ENCODE measurements around the gene LRRFIP1. TPM values are rescaled to one million over a fixed set of nuclear protein-coding genes. Genes with fewer than 3 reads are reported as not detected.

Gene LRRFIP1
- total RNA-seq, 4 donors from 2014 or later, result 98.5 to 147 (median 122) TPM

DNA sequence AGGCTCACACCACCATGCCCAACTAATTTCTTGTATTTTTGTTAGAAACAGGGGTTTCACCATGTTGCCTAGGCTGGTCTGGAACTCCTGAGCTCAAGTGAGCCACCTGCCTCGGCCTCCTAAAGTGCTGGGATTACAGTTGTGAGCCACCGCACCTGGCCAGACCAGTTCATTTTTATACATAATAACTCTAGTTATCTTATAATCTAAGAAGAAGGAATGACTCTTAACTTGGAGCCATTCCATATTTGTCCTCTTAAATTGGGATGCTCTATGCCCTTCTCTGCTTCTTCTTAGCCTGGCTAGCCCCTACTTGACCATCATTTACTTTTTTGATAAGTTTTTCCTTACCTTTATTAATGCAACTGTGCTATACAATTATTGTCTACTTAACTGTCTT is 174.1 kb downstream of the LRRFIP1 start:
- Histone ChIP-seq H3K4me1 (no peaks in the 10 kb centered on the region), H3K36me3 (no peaks in the 10 kb centered on the region), H3K9me3 (no peaks in the 10 kb centered on the region), H3K27me3 (no peaks in the 10 kb centered on the region), H3K27ac (no peak overlapping the region), H3K4me3 (no peak overlapping the region)
- TF ChIP-seq POLR2A (IDR thresholded peaks at IDR 0.05) (no peak), POLR2AphosphoS5 (IDR thresholded peaks at IDR 0.05) (no peak), EP300 (IDR thresholded peaks at IDR 0.05; ENCODE audit: low read depth) (no peak)
- TF ChIP-seq, protein P1, sequence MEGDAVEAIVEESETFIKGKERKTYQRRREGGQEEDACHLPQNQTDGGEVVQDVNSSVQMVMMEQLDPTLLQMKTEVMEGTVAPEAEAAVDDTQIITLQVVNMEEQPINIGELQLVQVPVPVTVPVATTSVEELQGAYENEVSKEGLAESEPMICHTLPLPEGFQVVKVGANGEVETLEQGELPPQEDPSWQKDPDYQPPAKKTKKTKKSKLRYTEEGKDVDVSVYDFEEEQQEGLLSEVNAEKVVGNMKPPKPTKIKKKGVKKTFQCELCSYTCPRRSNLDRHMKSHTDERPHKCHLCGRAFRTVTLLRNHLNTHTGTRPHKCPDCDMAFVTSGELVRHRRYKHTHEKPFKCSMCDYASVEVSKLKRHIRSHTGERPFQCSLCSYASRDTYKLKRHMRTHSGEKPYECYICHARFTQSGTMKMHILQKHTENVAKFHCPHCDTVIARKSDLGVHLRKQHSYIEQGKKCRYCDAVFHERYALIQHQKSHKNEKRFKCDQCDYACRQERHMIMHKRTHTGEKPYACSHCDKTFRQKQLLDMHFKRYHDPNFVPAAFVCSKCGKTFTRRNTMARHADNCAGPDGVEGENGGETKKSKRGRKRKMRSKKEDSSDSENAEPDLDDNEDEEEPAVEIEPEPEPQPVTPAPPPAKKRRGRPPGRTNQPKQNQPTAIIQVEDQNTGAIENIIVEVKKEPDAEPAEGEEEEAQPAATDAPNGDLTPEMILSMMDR (IDR thresholded peaks at IDR 0.05), result no peak
- WGBS, 2 donors (ENCODE audit: low coverage in 1 of 2), result 72% methylated on average over 2 of the region's 2 CpGs; no CpG with 5 or more reads in 1 of the 2 donors
- intact Hi-C loops (cut with DNase I; ENCODE audit: low total_unique reads), result no loop called here
- in situ Hi-C loops (cut with MboI; ENCODE audit: low pct_ligation_motif_present in 1 of 4, low pct_unique_long_range_greater_than_20kb in 1 of 4, low sequenced_read_pairs in 3 of 4), result no loop called here
- DNase-seq, result no peak

DNA sequence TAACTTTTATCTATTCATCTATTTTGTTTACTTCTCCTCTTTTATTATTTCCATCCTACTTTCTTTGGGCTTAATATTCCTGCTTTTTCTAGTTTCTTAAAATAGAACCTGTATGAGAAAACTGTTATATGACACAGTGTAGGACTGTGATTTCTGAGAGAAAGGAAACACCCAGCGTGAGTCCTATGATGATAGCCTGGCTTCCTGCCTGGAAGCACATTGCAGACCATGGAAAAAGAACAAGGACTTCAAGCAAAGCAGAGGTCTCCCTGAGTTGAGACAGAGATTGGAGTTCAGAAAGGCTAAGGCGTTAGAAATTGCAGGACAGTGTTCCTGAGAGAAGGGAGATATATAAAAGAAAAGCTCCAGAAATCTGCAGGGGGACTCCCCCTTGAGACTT is 178.9 kb downstream of the LRRFIP1 start:
- TF ChIP-seq POLR2AphosphoS5 (IDR thresholded peaks at IDR 0.05), result no peak
- no peak for TF ChIP-seq EP300 (IDR thresholded peaks at IDR 0.05; ENCODE audit: low read depth)
- TF ChIP-seq, protein P1 (IDR thresholded peaks at IDR 0.05), result no peak
- no peak for TF ChIP-seq POLR2A (IDR thresholded peaks at IDR 0.05)
- DNase-seq, result no peak
- no peaks in the 10 kb centered on the region for H3K36me3 ChIP-seq
- H3K9me3 ChIP-seq, result no peaks in the 10 kb centered on the region
- in situ Hi-C loops (cut with MboI; ENCODE audit: low pct_ligation_motif_present in 1 of 4, low pct_unique_long_range_greater_than_20kb in 1 of 4, low sequenced_read_pairs in 3 of 4) (no loop called here), intact Hi-C loops (cut with DNase I; ENCODE audit: low total_unique reads) (no loop called here)
- H3K4me3 ChIP-seq, result no peak overlapping the region
- H3K4me1 ChIP-seq, result no peaks in the 10 kb centered on the region
- no peaks in the 10 kb centered on the region for H3K27me3 ChIP-seq
- 59 to 69% methylated on average over 2 of the region's 2 CpGs for WGBS, 2 donors (ENCODE audit: low coverage in 1 of 2)
- no peak overlapping the region for H3K27ac ChIP-seq

DNA sequence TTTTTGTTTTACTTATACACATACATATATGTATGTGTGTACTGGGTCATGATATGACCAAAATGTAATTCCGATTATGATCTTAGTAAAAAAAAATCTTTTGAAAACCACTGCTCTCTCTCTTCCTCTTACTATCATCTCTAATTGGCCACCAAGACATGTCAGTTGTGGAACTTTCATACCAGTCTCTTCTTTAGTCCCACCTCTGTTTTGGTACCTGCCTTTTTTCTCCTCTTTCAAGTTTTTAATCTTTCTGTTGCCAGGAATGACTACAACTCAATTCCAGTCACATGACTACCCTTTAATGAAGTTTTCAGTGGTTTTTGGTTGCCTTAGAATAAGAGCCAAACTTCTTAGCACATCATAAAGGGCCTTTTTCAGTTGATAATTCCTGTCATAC is 188.2 kb downstream of the LRRFIP1 start:
- Histone ChIP-seq H3K27ac (no peak overlapping the region), H3K4me1 (no peaks in the 10 kb centered on the region), H3K27me3 (no peaks in the 10 kb centered on the region), H3K36me3 (no peaks in the 10 kb centered on the region), H3K9me3 (no peaks in the 10 kb centered on the region), H3K4me3 (no peak overlapping the region)
- intact Hi-C loops (cut with DNase I; ENCODE audit: low total_unique reads), result no loop called here
- WGBS, 2 donors (ENCODE audit: low coverage in 1 of 2), result 73% methylated on average over 1 of the region's 1 CpG; no CpG with 5 or more reads in 1 of the 2 donors
- no peak for DNase-seq
- in situ Hi-C loops (cut with MboI; ENCODE audit: low pct_ligation_motif_present in 1 of 4, low pct_unique_long_range_greater_than_20kb in 1 of 4, low sequenced_read_pairs in 3 of 4), result no loop called here
- TF ChIP-seq, protein P1 (IDR thresholded peaks at IDR 0.05), result no peak
- no peak for TF ChIP-seq POLR2A (IDR thresholded peaks at IDR 0.05)
- TF ChIP-seq POLR2AphosphoS5 (IDR thresholded peaks at IDR 0.05), result no peak
- no peak for TF ChIP-seq EP300 (IDR thresholded peaks at IDR 0.05; ENCODE audit: low read depth)

DNA sequence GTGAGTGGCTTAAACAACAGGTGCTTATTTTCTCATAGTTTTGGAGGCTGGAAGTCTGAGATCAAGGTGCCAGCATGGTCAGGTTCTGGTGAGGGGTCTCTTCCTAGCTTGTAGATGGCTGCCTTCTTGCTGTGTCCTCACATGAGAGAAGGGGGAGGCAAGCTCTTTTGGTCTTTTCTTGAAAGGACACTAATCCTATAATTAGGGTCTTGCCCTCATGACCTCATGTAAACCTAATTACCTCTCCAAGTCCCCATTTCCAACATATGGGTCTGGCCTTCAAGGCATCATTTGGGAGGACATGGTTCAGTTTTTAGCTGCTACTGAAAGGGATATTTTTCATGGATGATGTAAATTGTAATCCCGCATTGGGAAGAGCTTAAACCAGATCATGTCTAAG is 189.1 kb downstream of the LRRFIP1 start:
- TF ChIP-seq EP300 (IDR thresholded peaks at IDR 0.05; ENCODE audit: low read depth) (no peak), POLR2AphosphoS5 (IDR thresholded peaks at IDR 0.05) (no peak), POLR2A (IDR thresholded peaks at IDR 0.05) (no peak)
- TF ChIP-seq, protein P1 (IDR thresholded peaks at IDR 0.05), result no peak
- intact Hi-C loops (cut with DNase I; ENCODE audit: low total_unique reads), result no loop called here
- WGBS, 2 donors (ENCODE audit: low coverage in 1 of 2), result 80 to 100% methylated on average over 1 of the region's 1 CpG
- in situ Hi-C loops (cut with MboI; ENCODE audit: low pct_ligation_motif_present in 1 of 4, low pct_unique_long_range_greater_than_20kb in 1 of 4, low sequenced_read_pairs in 3 of 4), result no loop called here
- H3K36me3 ChIP-seq, result no peaks in the 10 kb centered on the region
- H3K4me3 ChIP-seq, result no peak overlapping the region
- H3K9me3 ChIP-seq, result no peaks in the 10 kb centered on the region
- no peak for DNase-seq
- no peak overlapping the region for H3K27ac ChIP-seq
- no peaks in the 10 kb centered on the region for H3K27me3 ChIP-seq
- H3K4me1 ChIP-seq, result no peaks in the 10 kb centered on the region
